Suprapubic skin (tissue), 3 donors: Measurements from ENCODE around the gene ANGPTL8.

Experiments
- CTCF ChIP-seq, 2 donors: fragments of 200-600 bp in 1 of 2; fragments of 450-650 bp in 1 of 2; sonication (generic) in 1 of 2; IDR thresholded peaks; one replicate each; pipeline ENCODE4 v1.5.1; 2016 to 2019; ENCODE audit warnings: antibody characterized with exemption in 2 of 2, mild to moderate bottlenecking in 1 of 2, moderate library complexity in 1 of 2
- EP300 ChIP-seq: sonication (generic); formaldehyde crosslinking; IDR thresholded peaks from one replicate; pipeline ENCODE4 v1.6.1; 2017; ENCODE audit warnings: antibody characterized with exemption
- POLR2A ChIP-seq, 2 donors: fragments of 450-650 bp; IDR thresholded peaks; one replicate each; pipeline ENCODE4 v1.6.1; 2017; ENCODE audit warnings: antibody characterized with exemption in 2 of 2, mild to moderate bottlenecking in 2 of 2, moderate library complexity in 2 of 2

- no peak for TF ChIP-seq POLR2A (IDR thresholded peaks at IDR 0.05)
- no peak for TF ChIP-seq EP300
- no peak for TF ChIP-seq CTCF (IDR thresholded peaks at IDR 0.05)
These were observed 45.1 kb downstream of the ANGPTL8 start for GRCh38 chr19:11284515-11284914.
